IMR-90 (cell line): ENCODE results near the gene AQP9. TPM values are rescaled to one million over a fixed set of nuclear protein-coding genes. Genes with fewer than 3 reads are reported as not detected.
"Not testable (repeated sequence)": the region's sequence is repeated elsewhere in the genome, so short reads cannot be mapped to it uniquely, and the experiment has no call there.

Source experiments
- ATAC-seq: fragments of 200-7000 bp; cut with Tn5 transposase; 2 replicates; pipeline ENCODE4 v1.9.1; 2020; ENCODE audit warnings: low read depth, mild to moderate bottlenecking, moderate library complexity
- BruUV-seq: library from RNA; stranded (reverse); fragments of 400-500 nt; replicated peaks from 2 replicates; lab custom pipeline; 2021; lab: Mats Ljungman, UMichigan
- CTCF ChIA-PET: fragments of 300-600 bp; formaldehyde crosslinking; extraction: SDS; loops from one replicate; lab custom pipeline; 2021; ENCODE audit warnings: antibody characterized with exemption; lab: Yijun Ruan, JAX
- POLR2A ChIA-PET: fragments of 300-600 bp; sonication (Branson Sonifier 250); formaldehyde crosslinking; loops from one replicate; lab custom pipeline; 2022; ENCODE audit warnings: antibody characterized with exemption; ENCODE audit not compliant: unreplicated experiment; lab: Charles Lee
- DNase-seq: peaks from one replicate; pipeline ENCODE4 v3.0.0; 2013
- H2AFZ ChIP-seq: replicated peaks from 2 replicates; pipeline ENCODE3; 2013; ENCODE audit warnings: low read length, mild to moderate bottlenecking; ENCODE audit not compliant: poor library complexity
- H2AK5ac ChIP-seq: 2 replicates; pipeline ENCODE4 v1.6.1; 2013; ENCODE audit warnings: low read depth, low read length, inconsistent platforms
- H2AK9ac ChIP-seq: replicated peaks from 2 replicates; pipeline ENCODE3; 2013; ENCODE audit warnings: mild to moderate bottlenecking, low read depth, low read length, moderate library complexity; ENCODE audit not compliant: poor library complexity
- H2BK120ac ChIP-seq: 2 replicates; pipeline ENCODE4 v1.6.1; 2013; ENCODE audit warnings: low read depth, low read length, inconsistent platforms
- H2BK15ac ChIP-seq: 3 replicates; pipeline ENCODE4 v1.6.1; 2013; ENCODE audit warnings: low read depth, low read length, inconsistent platforms
- H2BK20ac ChIP-seq: 2 replicates; pipeline ENCODE4 v1.6.1; 2013; ENCODE audit warnings: low read depth, mild to moderate bottlenecking, inconsistent platforms, low read length, moderate library complexity
- H2BK5ac ChIP-seq: 2 replicates; pipeline ENCODE4 v1.6.1; 2013; ENCODE audit warnings: mild to moderate bottlenecking, low read depth, low read length, inconsistent platforms; ENCODE audit not compliant: poor library complexity, severe bottlenecking
- H3K14ac ChIP-seq: replicated peaks from 2 replicates; pipeline ENCODE4 v1.6.1; 2013; ENCODE audit warnings: low read depth, low read length, inconsistent platforms
- H3K18ac ChIP-seq: 2 replicates; pipeline ENCODE4 v1.6.1; 2013; ENCODE audit warnings: low read depth, low read length, control low read depth
- H3K23ac ChIP-seq: 2 replicates; pipeline ENCODE4 v1.6.1; 2013; ENCODE audit warnings: low read depth, low read length, inconsistent platforms
- H3K27ac ChIP-seq: 2 replicates; pipeline ENCODE4 v1.5.1; 2013; ENCODE audit warnings: mild to moderate bottlenecking, control low read depth, low read length; ENCODE audit not compliant: insufficient read depth
- H3K27me3 ChIP-seq: 2 replicates; pipeline ENCODE4 v1.6.1; 2013; ENCODE audit warnings: low read length; ENCODE audit not compliant: control insufficient read depth, insufficient read depth
- H3K36me3 ChIP-seq: 2 replicates; pipeline ENCODE4 v1.6.1; 2013; ENCODE audit warnings: low read length, mixed read lengths; ENCODE audit not compliant: control insufficient read depth, insufficient read depth
- H3K4ac ChIP-seq: 2 replicates; pipeline ENCODE4 v1.6.1; 2013; ENCODE audit warnings: low read depth, low read length, inconsistent platforms
- H3K4me1 ChIP-seq: 2 replicates; pipeline ENCODE4 v1.6.1; 2013; ENCODE audit warnings: low read length, mixed read lengths; ENCODE audit not compliant: control insufficient read depth, insufficient read depth
- H3K4me2 ChIP-seq: 2 replicates; pipeline ENCODE4 v1.6.1; 2013; ENCODE audit warnings: low read depth, mild to moderate bottlenecking, control low read depth, low read length, moderate library complexity
- H3K4me3 ChIP-seq: 2 replicates; pipeline ENCODE4 v1.5.1; 2013; ENCODE audit warnings: low read depth, mild to moderate bottlenecking, control low read depth, low read length, moderate library complexity; ENCODE audit not compliant: insufficient read depth
- H3K56ac ChIP-seq: 2 replicates; pipeline ENCODE4 v1.6.1; 2013; ENCODE audit warnings: low read length, inconsistent platforms; ENCODE audit not compliant: insufficient read depth; ENCODE audit errors: extremely low read depth
- H3K79me1 ChIP-seq, 2 experiments: 2 replicates each; pipeline ENCODE4 v1.6.1; 2013; ENCODE audit warnings: low read length in 2 of 2, inconsistent platforms in 1 of 2, low read depth in 1 of 2
- H3K9ac ChIP-seq: 2 replicates; pipeline ENCODE4 v1.6.1; 2013; ENCODE audit warnings: low read depth, low read length, control low read depth
- H3K9me1 ChIP-seq: 2 replicates; pipeline ENCODE4 v1.6.1; 2013; ENCODE audit warnings: low read length, inconsistent platforms; ENCODE audit not compliant: insufficient read depth
- H3K9me3 ChIP-seq: 2 replicates; pipeline ENCODE4 v1.6.1; 2013; ENCODE audit warnings: low read length; ENCODE audit not compliant: control insufficient read depth, insufficient read depth
- H4K20me1 ChIP-seq: 2 replicates; pipeline ENCODE4 v1.6.1; 2013; ENCODE audit warnings: low read length, inconsistent platforms; ENCODE audit not compliant: insufficient read depth
- H4K5ac ChIP-seq: 2 replicates; pipeline ENCODE4 v1.6.1; 2013; ENCODE audit warnings: mild to moderate bottlenecking, low read depth, low read length, control low read depth
- H4K8ac ChIP-seq, 2 experiments: 2 replicates each; pipeline ENCODE4 v1.6.1; 2013; ENCODE audit warnings: low read depth in 2 of 2, low read length in 2 of 2, control low read depth in 1 of 2, inconsistent platforms in 1 of 2
- H4K91ac ChIP-seq: 2 replicates; pipeline ENCODE4 v1.6.1; 2013; ENCODE audit warnings: low read depth, low read length, inconsistent platforms; ENCODE audit not compliant: insufficient read depth
- WGBS, 2 experiments: methylation state at CpG; one replicate each; pipeline versions ENCODE4 v1.1.5 to v1.1.7; 2013; ENCODE audit warnings: missing lambda C conversion rate in 2 of 2; ENCODE audit not compliant: insufficient read length in 1 of 2; ENCODE audit errors: extremely low coverage in 2 of 2; 5-methylcytosine and 5-hydroxymethylcytosine counted together
- dilution Hi-C: fragments of 300-500 bp; cut with HindIII; formaldehyde crosslinking; loops from one replicate; pipeline ENCODE4 v1.14.3; 2018; ENCODE audit warnings: low sequenced_read_pairs; ENCODE audit not compliant: unreplicated experiment
- in situ Hi-C: fragments of 300-500 bp; cut with MboI; formaldehyde crosslinking; loops from 3 replicates; pipeline ENCODE4 v1.14.3; 2019; ENCODE audit warnings: low sequenced_read_pairs, inconsistent platforms, mixed read lengths
- intact Hi-C: fragments of 100-400 bp; cut with micrococcal nuclease; formaldehyde crosslinking; loops from 2 replicates; pipeline ENCODE4 v1.10.0; 2022
- polyA plus RNA-seq, 3 experiments: library from polyadenylated mRNA; depleted of rRNA; stranded (reverse); fragments of >200 nt; gene quantifications; 2 replicates each; pipeline ENCODE4 v1.2.3, GENCODE V29; 2012; ENCODE audit warnings: low replicate concordance in 1 of 3
- total RNA-seq: library from RNA; depleted of rRNA; stranded (reverse); fragments of >200 nt; gene quantifications from 2 replicates; pipeline ENCODE4 v1.2.3, GENCODE V29; 2012

The AQP9 gene
- total and polyA plus RNA-seq, 2 of the 4 experiments (the other 2 are of a cell fraction): not detected

- ATAC-seq, H3K56ac ChIP-seq: not testable (repeated sequence)
Measured at GRCh38 chr15:58193636-58194035, 55.5 kb downstream of the AQP9 start.

More at GRCh38 chr15:58193636-58194035, 55.5 kb downstream of the AQP9 start:
- WGBS, 2 experiments: 77% methylated on average over 3 of the region's 9 CpGs; no CpG with 5 or more reads in 1 of the 2 experiments
- POLR2A ChIA-PET, H3K23ac ChIP-seq, intact Hi-C loops, H3K27ac ChIP-seq, CTCF ChIA-PET, H4K8ac ChIP-seq, H3K9ac ChIP-seq, dilution Hi-C loops, H3K79me1 ChIP-seq, BruUV-seq, H3K4me1 ChIP-seq, in situ Hi-C loops, H3K4me3 ChIP-seq, DNase-seq, H4K91ac ChIP-seq, H3K18ac ChIP-seq, H3K14ac ChIP-seq, H2BK20ac ChIP-seq, H3K4me2 ChIP-seq, H2AFZ ChIP-seq, H4K20me1 ChIP-seq, H2BK120ac ChIP-seq, H2BK15ac ChIP-seq, H3K9me1 ChIP-seq, H4K5ac ChIP-seq, H3K4ac ChIP-seq, H3K36me3 ChIP-seq, H2AK5ac ChIP-seq, H2BK5ac ChIP-seq, H3K9me3 ChIP-seq, H2AK9ac ChIP-seq: not testable (repeated sequence)
- H3K27me3 ChIP-seq: peaks cover 18% of the 10 kb centered on the region
